ENCODE measurements around the gene PRKG1.

DNA sequence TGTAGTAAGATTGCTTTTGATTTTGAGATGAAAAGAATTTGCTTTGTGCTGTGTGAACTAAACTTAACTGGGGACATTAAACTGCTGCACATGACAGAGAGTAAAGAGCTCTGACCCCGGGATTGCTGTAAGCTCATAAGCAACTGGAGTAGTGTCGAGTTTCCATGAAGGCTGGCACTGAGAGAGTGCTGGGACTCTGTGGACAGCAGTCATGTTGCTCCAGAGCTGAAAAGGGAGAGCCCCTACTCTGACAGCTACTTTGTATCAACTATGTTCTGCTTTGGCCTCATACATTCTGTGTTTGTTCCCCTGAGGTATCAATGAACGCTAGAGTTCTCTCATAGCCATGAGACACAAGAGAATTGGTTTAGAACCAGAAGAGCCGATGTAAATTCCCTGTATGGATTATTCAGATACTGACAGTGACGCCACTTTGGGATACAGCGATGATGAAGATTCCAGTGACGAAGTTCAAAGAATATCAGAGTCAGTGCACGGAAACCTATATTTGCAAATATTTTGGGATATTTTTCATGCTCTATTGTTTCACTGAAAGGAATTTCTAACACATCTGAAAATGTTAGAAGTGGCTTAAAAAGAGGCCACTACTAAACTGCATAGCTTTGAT lies 1053.9 kb downstream of the PRKG1 start:
- TF ChIP-seq, protein P1, sequence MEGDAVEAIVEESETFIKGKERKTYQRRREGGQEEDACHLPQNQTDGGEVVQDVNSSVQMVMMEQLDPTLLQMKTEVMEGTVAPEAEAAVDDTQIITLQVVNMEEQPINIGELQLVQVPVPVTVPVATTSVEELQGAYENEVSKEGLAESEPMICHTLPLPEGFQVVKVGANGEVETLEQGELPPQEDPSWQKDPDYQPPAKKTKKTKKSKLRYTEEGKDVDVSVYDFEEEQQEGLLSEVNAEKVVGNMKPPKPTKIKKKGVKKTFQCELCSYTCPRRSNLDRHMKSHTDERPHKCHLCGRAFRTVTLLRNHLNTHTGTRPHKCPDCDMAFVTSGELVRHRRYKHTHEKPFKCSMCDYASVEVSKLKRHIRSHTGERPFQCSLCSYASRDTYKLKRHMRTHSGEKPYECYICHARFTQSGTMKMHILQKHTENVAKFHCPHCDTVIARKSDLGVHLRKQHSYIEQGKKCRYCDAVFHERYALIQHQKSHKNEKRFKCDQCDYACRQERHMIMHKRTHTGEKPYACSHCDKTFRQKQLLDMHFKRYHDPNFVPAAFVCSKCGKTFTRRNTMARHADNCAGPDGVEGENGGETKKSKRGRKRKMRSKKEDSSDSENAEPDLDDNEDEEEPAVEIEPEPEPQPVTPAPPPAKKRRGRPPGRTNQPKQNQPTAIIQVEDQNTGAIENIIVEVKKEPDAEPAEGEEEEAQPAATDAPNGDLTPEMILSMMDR (IDR thresholded peaks at IDR 0.05; ENCODE audit: low read depth, low read length) = no peak
- no peak for TF ChIP-seq EZH2phosphoT487 (IDR thresholded peaks at IDR 0.05; ENCODE audit: low read depth)

Data from OCI-LY3 (cell line).